Stimulated activated CD8-positive, alpha-beta memory T cell treated with anti-CD3 and anti-CD28 coated beads, Interleukin-7, amount 100 ng/mL, for 48 hours (primary cell): Measurements from ENCODE around the gene SPATA31C2.
"Not testable (repeated sequence)": the region's sequence is repeated elsewhere in the genome, so short reads cannot be mapped to it uniquely, and the experiment has no call there.

Source experiments
- DNase-seq, 2 donors: peaks; one replicate each; pipeline ENCODE4 v3.0.0-alpha.2; 2020; ENCODE audit warnings: low read depth in 1 of 2; ENCODE audit errors: extremely low read depth in 1 of 2

SPATA31C2 gene

GRCh38 chr9:88127700-88128300, 10.5 kb downstream of the SPATA31C2 start:
- DNase-seq = not testable (repeated sequence)

GRCh38 chr9:88123413-88123812, 14.9 kb downstream of the SPATA31C2 start:
- not testable (repeated sequence) for DNase-seq

- not testable (repeated sequence) for DNase-seq
These were observed 20.2 kb downstream of the SPATA31C2 start for GRCh38 chr9:88118121-88118520.

GRCh38 chr9:88114968-88115612, 23.2 kb downstream of the SPATA31C2 start:
- DNase-seq = not testable (repeated sequence)

- not testable (repeated sequence) for DNase-seq
These were observed 23.9 kb downstream of the SPATA31C2 start for GRCh38 chr9:88114283-88114967.

GRCh38 chr9:88113156-88114130, 24.8 kb downstream of the SPATA31C2 start:
- DNase-seq = not testable (repeated sequence)

GRCh38 chr9:88110026-88110425, 28.2 kb downstream of the SPATA31C2 start:
- no peak for DNase-seq

- DNase-seq = no peak
These were observed 29.5 kb downstream of the SPATA31C2 start for GRCh38 chr9:88108779-88109178.

GRCh38 chr9:88106492-88106891, 31.8 kb downstream of the SPATA31C2 start:
- DNase-seq = no peak

- DNase-seq = no peak
These were observed 45.4 kb downstream of the SPATA31C2 start for GRCh38 chr9:88092797-88093331.

- DNase-seq = no peak
These were observed 48.1 kb downstream of the SPATA31C2 start for GRCh38 chr9:88090151-88090581.

GRCh38 chr9:88087906-88088305, 50.4 kb downstream of the SPATA31C2 start:
- DNase-seq = no peak

- no peak for DNase-seq
These were observed 52.8 kb downstream of the SPATA31C2 start for GRCh38 chr9:88085476-88085875.

- DNase-seq = no peak
These were observed 53.7 kb downstream of the SPATA31C2 start for GRCh38 chr9:88084357-88085183.
